H9 (cell line): ENCODE measurements around the gene FXN. TPM values are rescaled to one million over a fixed set of nuclear protein-coding genes. Genes with fewer than 3 reads are reported as not detected.
A peak's percentile ranks its signal among the peaks of the same experiment; 100 is the strongest.

Experiments
- DNase-seq: peaks from one replicate; pipeline ENCODE4 v3.0.0-alpha.2; 2017
- H2AFZ ChIP-seq: one replicate; pipeline ENCODE4 v1.6.1; 2013; ENCODE audit warnings: mild to moderate bottlenecking, low read length, control low read depth, moderate library complexity
- H2AK5ac ChIP-seq: 2 replicates; pipeline ENCODE4 v1.6.1; 2013; ENCODE audit warnings: low read length, control low read depth, mixed read lengths; ENCODE audit not compliant: insufficient read length
- H2BK120ac ChIP-seq: one replicate; pipeline ENCODE4 v1.6.1; 2013; ENCODE audit warnings: low read depth, mild to moderate bottlenecking, low read length, control low read depth, inconsistent platforms; ENCODE audit not compliant: poor library complexity, severe bottlenecking
- H2BK12ac ChIP-seq: 2 replicates; pipeline ENCODE4 v1.6.1; 2013; ENCODE audit warnings: low read length, control low read depth, mixed read lengths, low read depth; ENCODE audit not compliant: insufficient read length
- H2BK15ac ChIP-seq: 2 replicates; pipeline ENCODE4 v1.6.1; 2013; ENCODE audit warnings: low read depth, low read length, control low read depth
- H2BK20ac ChIP-seq: one replicate; pipeline ENCODE4 v1.6.1; 2013; ENCODE audit warnings: low read depth, mild to moderate bottlenecking, low read length, control low read depth, inconsistent platforms; ENCODE audit not compliant: poor library complexity, severe bottlenecking
- H2BK5ac ChIP-seq: 2 replicates; pipeline ENCODE4 v1.6.1; 2013; ENCODE audit warnings: low read length, control low read depth, mixed read lengths; ENCODE audit not compliant: insufficient read length
- H3K14ac ChIP-seq: 2 replicates; pipeline ENCODE4 v1.6.1; 2013; ENCODE audit warnings: low read length, control low read depth; ENCODE audit not compliant: insufficient read depth
- H3K18ac ChIP-seq: 2 replicates; pipeline ENCODE4 v1.6.1; 2013; ENCODE audit warnings: low read depth, mild to moderate bottlenecking, mixed read lengths, low read length, control low read depth; ENCODE audit not compliant: insufficient read length
- H3K23ac ChIP-seq: 2 replicates; pipeline ENCODE4 v1.6.1; 2013; ENCODE audit warnings: low read length, control low read depth, mixed read lengths, low read depth; ENCODE audit not compliant: insufficient read length
- H3K23me2 ChIP-seq: 2 replicates; pipeline ENCODE4 v1.6.1; 2013; ENCODE audit warnings: low read depth, mild to moderate bottlenecking, mixed read lengths, low read length, control low read depth; ENCODE audit not compliant: insufficient read length, poor library complexity, severe bottlenecking
- H3K27ac ChIP-seq: 2 replicates; pipeline ENCODE4 v1.5.1; 2013; ENCODE audit warnings: low read length, control low read depth, mixed read lengths, low read depth; ENCODE audit not compliant: insufficient read length
- H3K27me3 ChIP-seq: 2 replicates; pipeline ENCODE4 v1.6.1; 2013; ENCODE audit warnings: low read length, control low read depth, inconsistent platforms; ENCODE audit not compliant: insufficient read depth
- H3K4ac ChIP-seq: 2 replicates; pipeline ENCODE4 v1.6.1; 2013; ENCODE audit warnings: low read depth, mild to moderate bottlenecking, control low read depth, inconsistent platforms, low read length, moderate library complexity
- H3K4me1 ChIP-seq: 2 replicates; pipeline ENCODE4 v1.6.1; 2013; ENCODE audit warnings: low read length, control low read depth, inconsistent platforms; ENCODE audit not compliant: insufficient read depth
- H3K4me2 ChIP-seq: 2 replicates; pipeline ENCODE4 v1.6.1; 2013; ENCODE audit warnings: low read length, control low read depth, mixed read lengths; ENCODE audit not compliant: insufficient read length, insufficient read depth
- H3K56ac ChIP-seq: 2 replicates; pipeline ENCODE4 v1.6.1; 2013; ENCODE audit warnings: low read depth, mild to moderate bottlenecking, mixed read lengths, low read length, control low read depth; ENCODE audit not compliant: insufficient read length
- H3K79me1 ChIP-seq: 2 replicates; pipeline ENCODE4 v1.6.1; 2013; ENCODE audit warnings: low read depth, mild to moderate bottlenecking, moderate library complexity, low read length, control low read depth, inconsistent platforms; ENCODE audit not compliant: insufficient read depth, poor library complexity, severe bottlenecking
- H3K79me2 ChIP-seq: 2 replicates; pipeline ENCODE4 v1.6.1; 2013; ENCODE audit warnings: low read length, control low read depth, inconsistent platforms; ENCODE audit not compliant: insufficient read depth
- H3K9ac ChIP-seq: 2 replicates; pipeline ENCODE4 v1.6.1; 2013; ENCODE audit warnings: low read length, control low read depth, mixed read lengths; ENCODE audit not compliant: insufficient read length; ENCODE audit errors: extremely low read depth
- H3K9me3 ChIP-seq: one replicate; pipeline ENCODE4 v1.6.1; 2013; ENCODE audit warnings: low read depth, low read length, inconsistent platforms; ENCODE audit not compliant: control insufficient read depth
- H3T11ph ChIP-seq: one replicate; pipeline ENCODE4 v1.6.1; 2013; ENCODE audit warnings: mild to moderate bottlenecking, low read length, control low read depth, inconsistent platforms
- H4K20me1 ChIP-seq: one replicate; pipeline ENCODE4 v1.6.1; 2013; ENCODE audit not compliant: control insufficient read depth, insufficient read length, insufficient read depth
- H4K5ac ChIP-seq: 2 replicates; pipeline ENCODE4 v1.6.1; 2013; ENCODE audit warnings: low read depth, mild to moderate bottlenecking, mixed read lengths, low read length, control low read depth; ENCODE audit not compliant: insufficient read length
- H4K8ac ChIP-seq: replicated peaks from 2 replicates; pipeline ENCODE4 v1.6.1; 2013; ENCODE audit warnings: low read length, control low read depth, mixed read lengths, low read depth; ENCODE audit not compliant: insufficient read length
- H4K91ac ChIP-seq: 2 replicates; pipeline ENCODE4 v1.6.1; 2013; ENCODE audit warnings: low read depth, mild to moderate bottlenecking, moderate library complexity, mixed read lengths, low read length, control low read depth; ENCODE audit not compliant: insufficient read length
- H3K27ac Mint-ChIP-seq, 3 experiments: 2 replicates in 2 of 3; 3 replicates in 1 of 3; pipeline ENCODE4 v1.8.0; 2020 to 2021; ENCODE audit warnings: mixed read lengths in 3 of 3, mild to moderate bottlenecking in 1 of 3, moderate library complexity in 1 of 3
- H3K27me3 Mint-ChIP-seq: 2 replicates; pipeline ENCODE4 v1.8.0; 2021; ENCODE audit warnings: low read depth, mild to moderate bottlenecking, moderate library complexity, mixed read lengths
- H3K36me3 Mint-ChIP-seq, 3 experiments: 2 replicates in 2 of 3; 3 replicates in 1 of 3; pipeline ENCODE4 v1.8.0; 2020 to 2021; ENCODE audit warnings: low read depth in 3 of 3, mixed read lengths in 3 of 3; ENCODE audit not compliant: insufficient read depth in 1 of 3
- H3K4me1 Mint-ChIP-seq, 2 experiments: 2 replicates each; pipeline ENCODE4 v1.8.0; 2020; ENCODE audit warnings: mixed read lengths in 2 of 2
- H3K4me3 Mint-ChIP-seq, 2 experiments: 2 replicates in 1 of 2; 3 replicates in 1 of 2; pipeline ENCODE4 v1.8.0; 2020 to 2021; ENCODE audit warnings: mild to moderate bottlenecking in 2 of 2, mixed read lengths in 2 of 2, moderate library complexity in 1 of 2
- H3K9me3 Mint-ChIP-seq, 2 experiments: 2 replicates in 1 of 2; 3 replicates in 1 of 2; pipeline ENCODE4 v1.8.0; 2020; ENCODE audit warnings: mild to moderate bottlenecking in 2 of 2, mixed read lengths in 2 of 2, moderate library complexity in 1 of 2
- WGBS: extraction: QIAGEN DNeasy Blood & Tissue Kit; methylation state at CpG from one replicate; pipeline ENCODE4 v1.1.7; 2013; ENCODE audit warnings: missing lambda C conversion rate, low lambda C conversion rate, mixed read lengths; ENCODE audit not compliant: insufficient read length; ENCODE audit errors: extremely low coverage; 5-methylcytosine and 5-hydroxymethylcytosine counted together
- total RNA-seq: library from RNA; stranded (reverse); gene quantifications from 2 replicates; pipeline ENCODE4 v1.2.1, GENCODE V29; 2021
- TF ChIP-seq, protein P1 (sequence below): fragments of 200-600 bp; sonication (generic); conservative IDR thresholded peaks from 3 replicates; pipeline ENCODE4 v1.8.0; 2021; ENCODE audit warnings: antibody characterized with exemption, mild to moderate bottlenecking

The FXN gene
- total RNA-seq, 1 experiment from 2014 or later = 34.4 TPM

DNA sequence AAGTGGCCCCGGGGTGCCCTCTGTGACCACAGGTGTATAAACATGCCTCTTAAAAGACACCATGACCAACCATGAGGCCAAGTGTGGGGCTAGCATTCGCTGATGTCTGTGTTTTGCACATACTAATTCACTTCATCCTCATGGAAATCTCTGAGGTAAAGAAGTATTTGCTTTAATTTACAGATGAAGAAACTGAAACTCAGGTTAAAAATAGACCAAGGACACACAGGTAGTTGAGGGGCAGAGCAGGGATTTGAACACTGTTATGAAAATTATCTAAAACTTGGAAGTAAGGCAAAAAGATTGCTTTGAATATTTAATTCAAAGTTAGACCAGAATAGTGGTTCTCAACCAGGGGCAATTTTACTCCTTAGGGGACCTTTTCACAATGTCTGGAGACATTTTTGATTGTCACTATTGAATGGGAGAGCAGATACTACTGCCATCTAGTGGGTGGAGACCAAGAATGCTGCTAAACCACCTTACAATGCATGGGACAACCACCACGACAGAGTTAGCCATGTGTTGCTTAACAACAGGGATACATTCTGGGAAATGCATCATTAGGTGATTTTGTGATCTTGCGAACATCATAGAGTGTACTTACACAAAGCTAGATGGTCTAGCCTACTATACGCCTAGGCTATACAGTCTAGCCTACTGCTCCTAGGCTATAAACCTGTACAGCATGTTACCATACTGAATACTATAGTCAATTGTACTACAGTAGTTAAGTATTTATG, 8.0 kb upstream of the FXN start:
- Histone ChIP-seq H3K27ac (no peak overlapping the region), H2BK20ac (no peak overlapping the region), H3K4me2 (no peak overlapping the region), H2BK12ac (no peak overlapping the region), H3K79me1 (no peaks in the 10 kb centered on the region), H3K4ac (no peak overlapping the region), H4K5ac (no peak overlapping the region), H2AK5ac (no peak overlapping the region), H4K91ac (no peak overlapping the region), H4K8ac (no peak overlapping the region), H3K79me2 (no peaks in the 10 kb centered on the region), H2BK120ac (no peak overlapping the region), H4K20me1 (no peaks in the 10 kb centered on the region), H3K9me3 (peaks cover 4% of the 10 kb centered on the region), H3K18ac (no peak overlapping the region), H3K9ac (no peak overlapping the region), H3K4me1 (no peaks in the 10 kb centered on the region; the same call in 1 of the 2 replicates), H3K56ac (no peak overlapping the region), H2BK15ac (no peak overlapping the region), H3K23me2 (no peaks in the 10 kb centered on the region), H3K27me3 (no peaks in the 10 kb centered on the region), H2BK5ac (no peak overlapping the region), H3K23ac (no peak overlapping the region), H3T11ph (no peak overlapping the region), H3K14ac (no peak overlapping the region), H2AFZ (no peak overlapping the region)
- H3K4me3 Mint-ChIP-seq = no peak overlapping the region
- H3K4me1 Mint-ChIP-seq = peaks cover 16 to 25% of the 10 kb centered on the region in 2 experiments
- peak; percentile 49 for DNase-seq
- peaks cover 6 to 7% of the 10 kb centered on the region in 2 experiments; a peak in 4 of 5 replicates for H3K9me3 Mint-ChIP-seq
- WGBS = no CpG with 5 or more reads among the region's 5 CpGs
- no peaks in the 10 kb centered on the region for H3K27me3 Mint-ChIP-seq
- TF ChIP-seq, protein P1, sequence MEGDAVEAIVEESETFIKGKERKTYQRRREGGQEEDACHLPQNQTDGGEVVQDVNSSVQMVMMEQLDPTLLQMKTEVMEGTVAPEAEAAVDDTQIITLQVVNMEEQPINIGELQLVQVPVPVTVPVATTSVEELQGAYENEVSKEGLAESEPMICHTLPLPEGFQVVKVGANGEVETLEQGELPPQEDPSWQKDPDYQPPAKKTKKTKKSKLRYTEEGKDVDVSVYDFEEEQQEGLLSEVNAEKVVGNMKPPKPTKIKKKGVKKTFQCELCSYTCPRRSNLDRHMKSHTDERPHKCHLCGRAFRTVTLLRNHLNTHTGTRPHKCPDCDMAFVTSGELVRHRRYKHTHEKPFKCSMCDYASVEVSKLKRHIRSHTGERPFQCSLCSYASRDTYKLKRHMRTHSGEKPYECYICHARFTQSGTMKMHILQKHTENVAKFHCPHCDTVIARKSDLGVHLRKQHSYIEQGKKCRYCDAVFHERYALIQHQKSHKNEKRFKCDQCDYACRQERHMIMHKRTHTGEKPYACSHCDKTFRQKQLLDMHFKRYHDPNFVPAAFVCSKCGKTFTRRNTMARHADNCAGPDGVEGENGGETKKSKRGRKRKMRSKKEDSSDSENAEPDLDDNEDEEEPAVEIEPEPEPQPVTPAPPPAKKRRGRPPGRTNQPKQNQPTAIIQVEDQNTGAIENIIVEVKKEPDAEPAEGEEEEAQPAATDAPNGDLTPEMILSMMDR = peak; percentile 85
- H3K27ac Mint-ChIP-seq = no peak overlapping the region
- peaks cover 4 to 6% (median 6%) of the 10 kb centered on the region in 3 experiments; a peak in 6 of 7 replicates for H3K36me3 Mint-ChIP-seq
